Activated CD8-positive, alpha-beta memory T cell treated with anti-CD3 and anti-CD28 coated beads, Interleukin-2, amount 10 ng/mL, durations not matched to agents 7 days and 5 days (primary cell): Measurements from ENCODE around the gene ITGA8. TPM values are rescaled to one million over a fixed set of nuclear protein-coding genes. Genes with fewer than 3 reads are reported as not detected.

Experiments
- ATAC-seq: fragments of 150-1000 bp; cut with Tn5 transposase; one replicate; pipeline ENCODE4 v1.10.0; 2021; ENCODE audit warnings: moderate library complexity
- CTCF ChIA-PET: fragments of 350-600 bp; sonication (Branson Sonifier 250); formaldehyde crosslinking; loops from one replicate; lab custom pipeline; 2021; ENCODE audit warnings: antibody characterized with exemption; lab: Charles Lee
- DNase-seq: peaks from one replicate; pipeline ENCODE4 v3.0.0-alpha.2; 2020
- H3K27ac Mint-ChIP-seq: one replicate; pipeline ENCODE4 v1.8.0; 2021; ENCODE audit warnings: mild to moderate bottlenecking, mixed read lengths
- H3K27me3 Mint-ChIP-seq: one replicate; pipeline ENCODE4 v1.8.0; 2021; ENCODE audit warnings: mixed read lengths
- H3K36me3 Mint-ChIP-seq: one replicate; pipeline ENCODE4 v1.8.0; 2021; ENCODE audit warnings: mild to moderate bottlenecking, mixed read lengths
- H3K4me1 Mint-ChIP-seq: one replicate; pipeline ENCODE4 v1.8.0; 2021; ENCODE audit warnings: mixed read lengths
- H3K4me3 Mint-ChIP-seq: one replicate; pipeline ENCODE4 v1.8.0; 2021; ENCODE audit warnings: mild to moderate bottlenecking, moderate library complexity, mixed read lengths
- H3K9me3 Mint-ChIP-seq: one replicate; pipeline ENCODE4 v1.8.0; 2022; ENCODE audit warnings: low read depth, mixed read lengths
- total RNA-seq, 2 experiments: library from RNA; stranded (reverse); gene quantifications; one replicate each; pipeline ENCODE4 v1.2.3, GENCODE V29; 2021

The ITGA8 gene
- total RNA-seq, 2 experiments from 2014 or later = not detected

DNA sequence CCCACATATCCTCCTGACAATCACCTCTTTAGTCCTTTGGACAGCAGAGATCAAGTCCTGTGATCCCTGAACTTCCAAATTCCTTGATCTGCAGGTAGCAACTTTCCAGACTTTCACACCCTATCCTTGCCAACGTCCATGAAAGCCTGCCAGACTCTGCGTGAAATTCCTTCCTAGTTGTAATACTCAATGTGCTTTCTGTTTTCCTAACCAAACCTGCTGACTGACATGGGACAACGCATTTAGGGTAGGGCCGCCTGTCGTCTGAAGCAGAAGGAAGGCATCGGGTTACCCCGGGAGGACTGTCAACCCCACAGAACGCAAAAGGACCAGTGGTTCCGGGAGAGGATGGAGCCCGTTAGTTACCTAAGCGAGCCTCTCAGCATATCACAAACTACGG lies 23.9 kb downstream of the ITGA8 start:
- H3K4me3 Mint-ChIP-seq = no peak overlapping the region
- CTCF ChIA-PET = interaction anchor here (0.5 kb wide), 1 partner anchor 1491 kb away, joined by 3 read pairs; no protein-coding TSS in a partner anchor
- no peaks in the 10 kb centered on the region for H3K4me1 Mint-ChIP-seq
- DNase-seq = no peak
- ATAC-seq = no peak
- peaks cover 3% of the 10 kb centered on the region for H3K27me3 Mint-ChIP-seq
- H3K9me3 Mint-ChIP-seq = no peaks in the 10 kb centered on the region
- no peaks in the 10 kb centered on the region for H3K36me3 Mint-ChIP-seq
- no peak overlapping the region for H3K27ac Mint-ChIP-seq

DNA sequence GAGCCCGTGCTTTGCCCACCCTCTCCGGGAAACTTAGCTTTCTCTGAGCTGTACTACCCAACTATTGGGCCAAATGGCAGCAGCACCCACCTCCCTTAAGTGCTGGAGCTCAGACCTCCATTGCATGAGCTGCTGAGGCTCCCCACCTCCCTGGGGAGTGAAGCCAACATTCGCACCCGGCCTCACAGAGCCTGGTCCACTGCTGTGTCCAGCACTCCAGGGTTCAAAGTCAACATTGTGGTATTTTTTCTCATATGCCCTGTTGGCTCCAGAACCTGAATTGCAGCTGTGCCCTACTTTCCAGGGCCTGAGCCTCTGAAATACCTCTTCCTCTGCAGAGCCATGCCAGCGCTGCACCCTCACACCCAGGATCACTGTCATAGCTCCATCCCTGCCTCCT lies 29.7 kb downstream of the ITGA8 start:
- ATAC-seq = no peak
- CTCF ChIA-PET = no interaction called here
- Mint-ChIP-seq H3K4me3 (no peak overlapping the region), H3K36me3 (no peaks in the 10 kb centered on the region), H3K27me3 (peaks cover 15% of the 10 kb centered on the region), H3K4me1 (no peaks in the 10 kb centered on the region), H3K9me3 (no peaks in the 10 kb centered on the region), H3K27ac (no peak overlapping the region)
- no peak for DNase-seq

GRCh38 chr10:15684768-15685167 lies 35.0 kb downstream of the ITGA8 start:
- Mint-ChIP-seq H3K4me3 (no peak overlapping the region), H3K36me3 (no peaks in the 10 kb centered on the region), H3K4me1 (no peaks in the 10 kb centered on the region), H3K27ac (no peak overlapping the region), H3K9me3 (no peaks in the 10 kb centered on the region), H3K27me3 (peaks cover 23% of the 10 kb centered on the region)
- ATAC-seq (no peak), DNase-seq (no peak)
- CTCF ChIA-PET = no interaction called here

- no peaks in the 10 kb centered on the region for H3K4me1 Mint-ChIP-seq
- DNase-seq (no peak), ATAC-seq (no peak)
- H3K36me3 Mint-ChIP-seq = no peaks in the 10 kb centered on the region
- H3K4me3 Mint-ChIP-seq = no peak overlapping the region
- CTCF ChIA-PET = no interaction called here
- no peaks in the 10 kb centered on the region for H3K9me3 Mint-ChIP-seq
- peaks cover 15% of the 10 kb centered on the region for H3K27me3 Mint-ChIP-seq
- H3K27ac Mint-ChIP-seq = no peak overlapping the region
Observed at GRCh38 chr10:15681076-15681475, 38.6 kb downstream of the ITGA8 start.

DNA sequence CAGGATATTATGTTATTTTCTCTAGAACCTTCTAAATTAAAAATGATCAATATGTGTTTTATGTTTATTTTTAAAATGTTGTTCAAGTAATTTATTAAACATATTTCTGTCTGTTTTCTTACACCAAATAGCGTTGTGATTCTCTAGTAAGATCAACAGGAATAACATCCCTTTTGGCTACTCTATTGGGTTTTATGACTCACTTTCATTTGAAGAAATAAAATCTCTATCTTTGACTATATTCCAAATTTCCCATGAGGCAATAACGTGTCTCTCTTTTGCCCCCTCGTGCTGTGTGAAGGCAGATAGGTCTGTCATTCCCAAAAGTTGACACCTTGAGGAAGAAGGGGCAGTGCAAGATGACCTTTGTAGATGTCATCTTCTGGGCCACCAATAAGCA lies 40.9 kb downstream of the ITGA8 start:
- H3K27me3 Mint-ChIP-seq = peaks cover 9% of the 10 kb centered on the region
- H3K27ac Mint-ChIP-seq = no peak overlapping the region
- DNase-seq (no peak), ATAC-seq (no peak)
- H3K9me3 Mint-ChIP-seq = no peaks in the 10 kb centered on the region
- no peak overlapping the region for H3K4me3 Mint-ChIP-seq
- H3K4me1 Mint-ChIP-seq = no peaks in the 10 kb centered on the region
- CTCF ChIA-PET = no interaction called here
- no peaks in the 10 kb centered on the region for H3K36me3 Mint-ChIP-seq

DNA sequence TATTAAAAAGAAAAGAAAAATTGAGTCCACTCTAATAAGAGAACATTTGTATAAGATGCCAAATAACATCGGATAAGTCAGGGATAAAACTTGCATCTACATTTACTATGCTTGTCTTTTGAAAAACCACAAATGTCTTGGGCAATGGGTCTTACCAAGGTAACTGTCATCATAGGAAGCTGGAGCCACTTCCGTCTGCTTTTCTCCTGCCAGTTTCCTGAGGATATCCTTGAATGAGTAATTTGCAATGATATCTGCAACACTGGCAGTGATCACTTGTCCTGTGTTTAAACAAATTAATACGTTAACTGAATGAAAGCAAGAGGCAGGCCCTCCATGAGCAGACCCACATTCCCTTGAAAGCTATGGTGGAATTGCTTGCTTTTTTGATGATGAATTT lies 47.3 kb downstream of the ITGA8 start:
- H3K9me3 Mint-ChIP-seq = no peaks in the 10 kb centered on the region
- no peak overlapping the region for H3K4me3 Mint-ChIP-seq
- H3K27ac Mint-ChIP-seq = no peak overlapping the region
- ATAC-seq (no peak), DNase-seq (no peak)
- CTCF ChIA-PET = interaction anchor here (0.9 kb wide), 1 partner anchor 10 kb away, joined by 3 read pairs; no protein-coding TSS in a partner anchor
- no peaks in the 10 kb centered on the region for H3K4me1 Mint-ChIP-seq
- H3K36me3 Mint-ChIP-seq = no peaks in the 10 kb centered on the region
- peaks cover 4% of the 10 kb centered on the region for H3K27me3 Mint-ChIP-seq

DNA sequence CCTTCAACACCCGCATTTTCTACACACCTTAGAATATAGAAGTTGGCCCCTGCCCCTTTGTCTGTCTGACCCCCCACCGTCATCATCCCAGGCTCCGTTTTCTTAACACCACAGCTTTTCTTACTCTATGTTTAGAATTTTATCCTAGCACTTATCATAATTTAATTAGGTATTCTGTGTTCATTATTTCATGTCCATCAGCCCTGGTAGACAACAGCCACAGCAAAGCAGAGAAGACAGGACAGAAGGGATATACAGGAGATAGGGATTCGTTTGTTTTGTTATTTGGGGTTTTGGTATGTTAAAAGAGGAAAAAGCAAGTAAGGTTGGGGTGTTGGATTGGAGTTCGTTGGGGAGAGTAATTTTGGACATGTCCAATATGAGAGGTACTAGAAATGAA lies 48.8 kb downstream of the ITGA8 start:
- H3K27ac Mint-ChIP-seq = no peak overlapping the region
- no peaks in the 10 kb centered on the region for H3K36me3 Mint-ChIP-seq
- no peaks in the 10 kb centered on the region for H3K9me3 Mint-ChIP-seq
- H3K4me3 Mint-ChIP-seq = no peak overlapping the region
- peaks cover 4% of the 10 kb centered on the region for H3K27me3 Mint-ChIP-seq
- CTCF ChIA-PET = no interaction called here
- ATAC-seq = no peak
- H3K4me1 Mint-ChIP-seq = no peaks in the 10 kb centered on the region
- DNase-seq = no peak

- Mint-ChIP-seq H3K36me3 (no peaks in the 10 kb centered on the region), H3K9me3 (no peaks in the 10 kb centered on the region)
- CTCF ChIA-PET = no interaction called here
Observed at GRCh38 chr10:15661574-15661973, 58.1 kb downstream of the ITGA8 start.

GRCh38 chr10:15660990-15661389 lies 58.7 kb downstream of the ITGA8 start:
- H3K27me3 Mint-ChIP-seq = no peaks in the 10 kb centered on the region
- H3K36me3 Mint-ChIP-seq = no peaks in the 10 kb centered on the region
- ATAC-seq (no peak), DNase-seq (no peak)
- H3K4me1 Mint-ChIP-seq = no peaks in the 10 kb centered on the region
- H3K4me3 Mint-ChIP-seq = no peak overlapping the region
- CTCF ChIA-PET = no interaction called here
- no peaks in the 10 kb centered on the region for H3K9me3 Mint-ChIP-seq
- no peak overlapping the region for H3K27ac Mint-ChIP-seq

More at GRCh38 chr10:15661574-15661973, 58.1 kb downstream of the ITGA8 start:
- no peaks in the 10 kb centered on the region for H3K4me1 Mint-ChIP-seq
- no peak for ATAC-seq
- no peaks in the 10 kb centered on the region for H3K27me3 Mint-ChIP-seq
- DNase-seq = no peak
- H3K27ac Mint-ChIP-seq = no peak overlapping the region
- no peak overlapping the region for H3K4me3 Mint-ChIP-seq

- no peaks in the 10 kb centered on the region for H3K36me3 Mint-ChIP-seq
- ATAC-seq (no peak), DNase-seq (no peak)
- no peak overlapping the region for H3K27ac Mint-ChIP-seq
- no peaks in the 10 kb centered on the region for H3K27me3 Mint-ChIP-seq
- H3K9me3 Mint-ChIP-seq = no peaks in the 10 kb centered on the region
- CTCF ChIA-PET = interaction anchor here (0.8 kb wide), 1 partner anchor 11 kb away, joined by 3 read pairs; no protein-coding TSS in a partner anchor
- no peak overlapping the region for H3K4me3 Mint-ChIP-seq
- no peaks in the 10 kb centered on the region for H3K4me1 Mint-ChIP-seq
Observed at GRCh38 chr10:15658069-15658702, 61.5 kb downstream of the ITGA8 start.

GRCh38 chr10:15652757-15653156 lies 67.0 kb downstream of the ITGA8 start:
- CTCF ChIA-PET = no interaction called here
- no peak overlapping the region for H3K4me3 Mint-ChIP-seq
- ATAC-seq = no peak
- no peak for DNase-seq
- no peak overlapping the region for H3K27ac Mint-ChIP-seq
- H3K9me3 Mint-ChIP-seq = no peaks in the 10 kb centered on the region
- H3K4me1 Mint-ChIP-seq = no peaks in the 10 kb centered on the region
- H3K36me3 Mint-ChIP-seq = no peaks in the 10 kb centered on the region
- no peaks in the 10 kb centered on the region for H3K27me3 Mint-ChIP-seq

DNA sequence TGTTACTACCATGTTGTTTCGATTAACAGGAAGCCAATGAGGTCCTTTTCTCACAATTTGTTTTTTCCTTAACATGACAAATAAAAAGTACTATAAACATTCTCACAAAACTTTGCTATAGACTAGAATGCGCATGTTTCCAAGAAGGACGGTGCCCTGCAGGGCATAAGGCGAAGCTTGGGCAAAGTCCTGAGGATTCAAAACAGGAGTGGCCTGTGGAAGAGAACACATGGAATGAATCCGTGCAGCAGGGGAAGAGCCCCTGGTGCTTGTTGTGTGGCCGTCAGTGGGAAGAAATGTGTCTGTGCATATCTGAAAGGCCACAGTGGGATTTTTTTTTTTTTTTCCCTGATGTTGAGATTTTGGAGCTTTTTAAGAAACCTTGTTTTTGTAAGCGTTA lies 67.6 kb downstream of the ITGA8 start:
- ATAC-seq (no peak), DNase-seq (no peak)
- Mint-ChIP-seq H3K4me1 (no peaks in the 10 kb centered on the region), H3K4me3 (no peak overlapping the region), H3K27ac (no peak overlapping the region), H3K36me3 (no peaks in the 10 kb centered on the region), H3K9me3 (no peaks in the 10 kb centered on the region), H3K27me3 (no peaks in the 10 kb centered on the region)
- CTCF ChIA-PET = no interaction called here

- Mint-ChIP-seq H3K4me1 (no peaks in the 10 kb centered on the region), H3K4me3 (no peak overlapping the region), H3K27me3 (no peaks in the 10 kb centered on the region), H3K27ac (no peak overlapping the region), H3K9me3 (no peaks in the 10 kb centered on the region), H3K36me3 (no peaks in the 10 kb centered on the region)
- CTCF ChIA-PET = no interaction called here
- ATAC-seq (no peak), DNase-seq (no peak)
Observed at GRCh38 chr10:15651175-15651574, 68.5 kb downstream of the ITGA8 start.

DNA sequence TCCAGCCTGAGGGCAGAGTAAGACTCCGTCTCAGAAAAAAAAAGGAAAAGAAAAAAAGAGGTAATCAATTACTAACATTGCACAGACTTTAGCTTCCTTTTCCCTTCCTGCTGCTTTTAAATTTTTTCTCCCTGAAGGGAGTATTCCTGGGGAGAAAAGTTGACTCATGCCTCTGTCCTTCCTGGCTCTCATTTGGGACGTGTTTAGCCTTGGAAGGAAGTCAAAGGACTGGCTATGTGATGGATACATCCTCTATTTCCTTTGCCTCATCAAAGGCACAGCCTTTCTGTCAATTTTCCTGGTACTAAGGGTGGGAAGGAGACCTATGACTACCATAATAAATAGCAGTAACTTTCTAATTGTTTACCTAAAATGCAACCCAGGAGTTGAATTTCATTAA lies 77.6 kb downstream of the ITGA8 start:
- H3K27me3 Mint-ChIP-seq = peaks cover 7% of the 10 kb centered on the region
- no peaks in the 10 kb centered on the region for H3K36me3 Mint-ChIP-seq
- no peaks in the 10 kb centered on the region for H3K9me3 Mint-ChIP-seq
- CTCF ChIA-PET = no interaction called here
- no peak for ATAC-seq
- no peak overlapping the region for H3K27ac Mint-ChIP-seq
- H3K4me3 Mint-ChIP-seq = no peak overlapping the region
- DNase-seq = no peak
- no peaks in the 10 kb centered on the region for H3K4me1 Mint-ChIP-seq
